Activated CD8-positive, alpha-beta T cell treated with anti-CD3 and anti-CD28 coated beads, Interleukin-2, amount 10 ng/mL, durations not matched to agents 7 days and 5 days (primary cell): ENCODE data around the gene LASP1NB.
A peak's percentile ranks its signal among the peaks of the same experiment; 100 is the strongest.
"Not testable (repeated sequence)": the region's sequence is repeated elsewhere in the genome, so short reads cannot be mapped to it uniquely, and the experiment has no call there.

ENCODE experiments used
- ATAC-seq: fragments of 150-1000 bp; cut with Tn5 transposase; one replicate; pipeline ENCODE4 v1.10.0; 2021; ENCODE audit warnings: moderate library complexity
- CTCF ChIA-PET: fragments of 350-600 bp; sonication (Branson Sonifier 250); formaldehyde crosslinking; loops from one replicate; lab custom pipeline; 2021; ENCODE audit warnings: antibody characterized with exemption; lab: Charles Lee
- POLR2A ChIA-PET: fragments of 350-600 bp; sonication (Branson Sonifier 250); formaldehyde crosslinking; loops from one replicate; lab custom pipeline; 2021; ENCODE audit warnings: antibody characterized with exemption; lab: Charles Lee
- DNase-seq: peaks from one replicate; pipeline ENCODE4 v3.0.0-alpha.2; 2020
- H3K27ac Mint-ChIP-seq: one replicate; pipeline ENCODE4 v1.8.0; 2021; ENCODE audit warnings: mild to moderate bottlenecking, mixed read lengths
- H3K27me3 Mint-ChIP-seq: one replicate; pipeline ENCODE4 v1.8.0; 2021; ENCODE audit warnings: low read depth, mixed read lengths
- H3K36me3 Mint-ChIP-seq: one replicate; pipeline ENCODE4 v1.8.0; 2021; ENCODE audit warnings: low read depth, mixed read lengths
- H3K4me1 Mint-ChIP-seq: one replicate; pipeline ENCODE4 v1.8.0; 2021; ENCODE audit warnings: low read depth, mixed read lengths
- H3K4me3 Mint-ChIP-seq: one replicate; pipeline ENCODE4 v1.8.0; 2021; ENCODE audit warnings: mild to moderate bottlenecking, mixed read lengths
- H3K9me3 Mint-ChIP-seq: one replicate; pipeline ENCODE4 v1.8.0; 2022; ENCODE audit warnings: mixed read lengths; ENCODE audit not compliant: insufficient read depth

LASP1NB gene

GRCh38 chr17:38906460-38907228 lies 18.8 kb upstream of the LASP1NB start:
- ChIA-PET POLR2A (interaction anchor here (1.1 to 1.4 kb wide), 3 partner anchors 12 to 35 kb away, joined by 3 to 5 read pairs (median 3); no protein-coding TSS in a partner anchor), CTCF (interaction anchor here (0.6 to 2.6 kb wide), 6 partner anchors 9 to 328 kb away, joined by 3 to 13 read pairs (median 4); partner anchors contain the start of gene LASP1NB)
- Mint-ChIP-seq H3K27me3 (no peaks in the 10 kb centered on the region), H3K27ac (peak overlapping the region; percentile 55), H3K4me3 (no peak overlapping the region), H3K4me1 (peaks cover 25% of the 10 kb centered on the region), H3K9me3 (no peaks in the 10 kb centered on the region), H3K36me3 (peaks cover 62% of the 10 kb centered on the region)
- ATAC-seq, result no peak
- no peak for DNase-seq

DNA sequence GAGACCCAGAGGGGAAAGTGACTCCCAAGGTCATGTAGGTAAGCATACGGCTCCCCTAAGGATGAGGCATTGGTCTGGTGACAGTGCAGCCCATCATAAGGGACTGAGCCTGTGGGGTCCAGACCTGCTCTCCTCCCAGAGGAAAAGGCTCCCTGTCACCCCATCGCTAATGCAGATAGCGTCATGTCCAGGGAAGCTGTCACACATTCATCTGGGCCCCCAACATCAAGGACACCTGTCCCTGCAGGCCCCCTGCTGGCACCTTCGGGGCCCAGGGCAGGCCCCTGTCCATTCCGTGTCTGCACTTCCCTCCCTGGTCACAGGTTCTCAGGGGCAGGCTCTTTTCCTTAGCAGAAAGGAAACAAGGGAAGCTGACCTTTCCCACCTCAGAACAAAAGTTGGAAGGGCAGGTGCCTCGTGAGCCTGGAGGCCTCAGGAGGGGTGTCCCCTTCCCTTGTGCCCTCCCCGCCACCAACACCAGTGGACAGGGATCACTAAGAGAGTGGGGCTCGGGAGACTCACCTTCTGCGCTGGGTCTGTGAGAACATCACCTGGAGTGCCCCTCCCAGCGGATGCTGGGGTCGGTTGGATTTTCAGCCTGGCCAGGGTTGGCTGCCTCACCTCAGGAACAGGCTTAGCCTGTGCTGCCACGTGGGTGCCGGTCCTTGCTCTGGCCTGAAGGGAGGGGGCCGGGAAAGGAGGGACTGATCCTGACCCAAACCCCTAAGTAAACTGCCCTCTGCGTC lies 17.3 kb upstream of the LASP1NB start:
- POLR2A ChIA-PET, result interaction anchor here (0.9 to 1.4 kb wide), 5 partner anchors 14 to 54 kb away, joined by 3 to 5 read pairs (median 3); partner anchors contain the start of genes LASP1NB and RPL23
- no peaks in the 10 kb centered on the region for H3K9me3 Mint-ChIP-seq
- peaks cover 58% of the 10 kb centered on the region for H3K36me3 Mint-ChIP-seq
- H3K27ac Mint-ChIP-seq, result peak overlapping the region; percentile 34
- DNase-seq (no peak), ATAC-seq (no peak)
- peaks cover 26% of the 10 kb centered on the region for H3K4me1 Mint-ChIP-seq
- CTCF ChIA-PET, result interaction anchor here (0.9 to 2.6 kb wide), 4 partner anchors 10 to 75 kb away, joined by 3 to 13 read pairs (median 4); partner anchors contain the start of gene LASP1NB
- no peak overlapping the region for H3K4me3 Mint-ChIP-seq
- no peaks in the 10 kb centered on the region for H3K27me3 Mint-ChIP-seq

DNA sequence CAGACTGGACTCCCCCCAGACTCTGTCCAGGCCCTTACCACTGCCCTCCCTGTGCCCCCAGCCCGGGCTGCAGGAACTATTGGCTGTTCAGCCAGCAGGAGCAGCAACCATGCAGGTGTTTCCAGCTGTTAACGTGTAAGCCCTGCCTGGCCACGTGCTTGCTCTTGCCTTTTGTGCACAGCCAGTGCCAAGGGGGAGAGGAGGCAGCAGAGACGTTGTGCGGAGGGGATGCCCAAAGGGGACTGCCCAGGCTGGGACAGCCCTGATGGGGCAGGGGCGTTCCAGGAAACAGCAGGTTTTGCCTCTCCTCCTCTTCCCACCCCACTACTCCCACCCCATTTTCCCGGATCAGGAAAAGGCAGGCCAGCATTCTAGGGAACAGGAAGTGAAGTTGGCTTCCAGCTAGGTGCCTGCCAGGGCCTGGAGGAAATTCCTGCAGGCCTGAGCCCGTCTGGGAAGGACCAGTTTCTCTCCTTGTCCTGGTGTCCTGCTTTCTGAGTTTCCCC lies 16.7 kb upstream of the LASP1NB start:
- no peak for DNase-seq
- Mint-ChIP-seq H3K27me3 (no peaks in the 10 kb centered on the region), H3K27ac (peak overlapping the region; percentile 34), H3K4me3 (no peak overlapping the region), H3K9me3 (no peaks in the 10 kb centered on the region), H3K4me1 (peaks cover 30% of the 10 kb centered on the region), H3K36me3 (peaks cover 57% of the 10 kb centered on the region)
- ATAC-seq, result no peak
- ChIA-PET CTCF (no interaction called here), POLR2A (no interaction called here)

GRCh38 chr17:38910325-38910724 lies 15.1 kb upstream of the LASP1NB start:
- Mint-ChIP-seq H3K27me3 (no peaks in the 10 kb centered on the region), H3K36me3 (peaks cover 53% of the 10 kb centered on the region), H3K4me1 (peaks cover 34% of the 10 kb centered on the region), H3K4me3 (no peak overlapping the region), H3K27ac (no peak overlapping the region), H3K9me3 (no peaks in the 10 kb centered on the region)
- DNase-seq (no peak), ATAC-seq (no peak)
- POLR2A ChIA-PET, result interaction anchor here (0.7 to 1.6 kb wide), 3 partner anchors 19 to 80 kb away, joined by 3 to 4 read pairs (median 3); no protein-coding TSS in a partner anchor
- CTCF ChIA-PET, result no interaction called here

DNA sequence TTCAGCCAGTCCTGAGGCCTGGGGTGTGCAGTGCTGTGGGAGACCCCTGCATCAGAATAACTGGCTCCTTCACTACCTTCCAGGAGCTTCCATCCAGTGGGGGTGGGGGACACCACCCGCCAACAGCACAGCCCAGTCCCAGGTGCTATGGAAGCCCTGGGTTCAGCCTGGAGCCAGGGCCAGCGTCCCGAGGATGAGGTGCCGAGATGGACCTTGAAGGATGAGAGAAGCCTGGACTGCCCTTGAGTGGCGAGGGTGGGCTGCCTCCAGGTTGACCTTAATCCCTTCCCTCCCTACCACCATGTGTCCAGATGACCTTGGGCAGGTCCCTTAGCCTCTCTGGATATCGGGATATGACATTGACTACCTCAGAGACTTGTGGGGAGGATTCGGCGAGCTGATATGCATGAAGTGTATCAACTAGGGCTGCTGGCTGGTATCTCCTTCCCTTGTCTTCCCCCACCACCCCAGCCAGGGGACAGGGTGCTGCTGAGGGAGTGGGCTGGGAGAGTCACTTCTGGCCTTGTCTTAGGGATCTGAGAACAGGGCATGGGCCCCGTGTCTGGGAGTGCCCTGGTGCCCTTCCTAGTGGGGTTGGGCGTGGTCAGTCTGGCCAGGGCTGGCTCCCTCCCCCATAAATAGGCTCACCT lies 14.2 kb upstream of the LASP1NB start:
- Mint-ChIP-seq H3K27me3 (no peaks in the 10 kb centered on the region), H3K36me3 (peaks cover 50% of the 10 kb centered on the region), H3K9me3 (no peaks in the 10 kb centered on the region), H3K4me1 (peaks cover 32% of the 10 kb centered on the region), H3K4me3 (no peak overlapping the region), H3K27ac (peak overlapping the region; percentile 12)
- POLR2A ChIA-PET, result interaction anchor here (0.7 to 1.6 kb wide), 2 partner anchors 20 to 40 kb away, joined by 3 to 4 read pairs; no protein-coding TSS in a partner anchor
- CTCF ChIA-PET, result no interaction called here
- DNase-seq, result no peak
- ATAC-seq, result no peak

DNA sequence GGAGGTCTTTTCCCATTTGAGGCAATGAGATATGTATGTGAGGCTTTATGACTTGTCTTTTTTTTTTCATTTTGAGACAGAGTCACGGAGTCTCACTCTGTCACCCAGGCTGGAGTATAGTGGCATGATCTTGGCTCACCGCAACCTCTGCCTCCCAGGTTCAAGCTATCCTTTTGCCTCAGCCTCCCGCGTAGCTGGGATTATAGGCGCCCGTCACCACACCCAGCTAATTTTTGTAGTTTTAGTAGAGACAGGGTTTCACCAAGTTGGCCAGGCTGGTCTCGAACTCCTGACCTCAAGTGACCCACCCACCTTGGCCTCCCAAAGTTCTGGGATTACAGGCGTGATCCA lies 13.7 kb upstream of the LASP1NB start:
- DNase-seq, H3K9me3 Mint-ChIP-seq, H3K4me3 Mint-ChIP-seq, ATAC-seq, H3K27ac Mint-ChIP-seq, CTCF ChIA-PET, H3K27me3 Mint-ChIP-seq: not testable (repeated sequence)
- Mint-ChIP-seq H3K36me3 (peaks cover 51% of the 10 kb centered on the region), H3K4me1 (peaks cover 32% of the 10 kb centered on the region)
- POLR2A ChIA-PET, result interaction anchor here (1.6 kb wide), 1 partner anchor 40 kb away, joined by 4 read pairs; no protein-coding TSS in a partner anchor

DNA sequence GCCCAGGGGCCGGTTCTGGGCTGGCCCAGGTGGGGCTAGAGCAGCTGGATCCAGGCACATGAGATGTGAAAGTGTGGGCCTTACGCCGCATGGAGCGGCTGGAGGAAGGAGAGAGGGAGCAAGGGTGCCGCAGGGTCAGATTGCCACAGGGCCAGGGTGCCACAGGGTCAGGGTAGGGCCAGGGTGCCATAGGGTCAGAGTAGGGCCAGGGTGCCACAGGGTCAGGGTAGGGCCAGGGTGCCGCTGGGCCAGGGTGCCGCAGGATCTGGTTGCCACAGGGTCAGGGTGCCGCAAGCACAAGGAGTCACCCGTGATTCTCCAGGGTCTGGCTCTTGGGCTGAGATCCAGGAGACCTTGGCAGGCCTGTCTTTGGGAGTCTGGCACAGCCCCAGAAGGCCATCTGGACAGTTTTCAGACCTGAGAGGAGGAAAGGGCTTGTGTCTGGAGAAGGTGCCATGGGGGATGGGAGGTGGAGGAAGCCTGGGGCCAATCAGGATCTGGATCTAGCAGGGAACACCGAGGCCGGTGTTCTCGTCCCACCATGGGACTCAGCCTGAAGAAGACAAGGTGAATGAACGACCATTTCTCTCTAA lies 13.1 kb upstream of the LASP1NB start:
- ATAC-seq (no peak), DNase-seq (no peak)
- H3K4me3 Mint-ChIP-seq, result no peak overlapping the region
- no peaks in the 10 kb centered on the region for H3K9me3 Mint-ChIP-seq
- H3K27me3 Mint-ChIP-seq, result no peaks in the 10 kb centered on the region
- POLR2A ChIA-PET, result no interaction called here
- H3K27ac Mint-ChIP-seq, result peak overlapping the region; percentile 69
- peaks cover 34% of the 10 kb centered on the region for H3K4me1 Mint-ChIP-seq
- CTCF ChIA-PET, result no interaction called here
- H3K36me3 Mint-ChIP-seq, result peaks cover 54% of the 10 kb centered on the region

DNA sequence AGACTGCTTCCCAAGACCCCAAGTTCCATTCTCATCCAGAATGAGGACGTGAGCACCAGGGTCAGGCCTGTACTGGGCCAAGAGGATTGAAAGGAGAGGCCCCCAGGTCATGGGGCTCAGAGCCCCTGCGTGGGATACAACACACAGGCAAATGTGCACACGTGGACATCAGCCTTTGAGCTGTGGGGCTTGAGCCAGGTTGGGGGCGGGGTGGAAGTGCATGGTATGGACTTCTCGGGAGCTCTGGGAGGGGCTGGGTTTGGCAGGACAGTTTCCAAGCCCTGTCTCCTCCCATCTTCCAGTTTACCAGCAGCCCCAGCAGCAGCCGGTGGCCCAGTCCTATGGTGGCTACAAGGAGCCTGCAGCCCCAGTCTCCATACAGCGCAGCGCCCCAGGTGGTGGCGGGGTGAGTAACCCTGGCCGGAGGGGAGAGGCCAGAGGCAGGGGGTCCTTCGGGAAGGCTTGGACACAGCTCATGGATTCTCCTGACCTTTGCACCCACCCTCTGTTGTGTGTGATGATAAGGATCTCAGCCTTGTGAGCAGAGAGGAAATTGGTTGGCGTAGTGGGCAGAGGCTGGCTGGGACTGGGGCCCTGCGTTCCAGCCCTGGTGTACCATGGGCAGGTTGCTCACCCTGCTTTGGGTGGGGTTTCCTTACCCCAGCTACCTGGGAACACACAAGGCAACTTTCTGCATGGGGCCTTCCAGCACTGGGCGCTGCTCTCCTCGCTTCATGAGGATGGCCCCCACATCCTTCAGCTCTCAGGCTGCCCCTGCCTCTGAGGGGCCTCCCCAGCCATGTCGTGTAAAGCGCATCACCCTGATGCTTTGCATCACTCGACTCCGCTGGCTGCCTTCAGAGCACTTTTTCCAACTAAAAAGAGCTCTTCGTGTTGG lies 10.4 kb upstream of the LASP1NB start:
- ChIA-PET CTCF (interaction anchor here (0.8 to 1.3 kb wide), 4 partner anchors 9 to 23 kb away, joined by 3 to 5 read pairs (median 3); partner anchors contain the start of gene LASP1NB), POLR2A (interaction anchor here (2.2 kb wide), 1 partner anchor 61 kb away, joined by 8 read pairs; the partner anchor contains the start of gene RPL23)
- Mint-ChIP-seq H3K4me1 (peaks cover 36% of the 10 kb centered on the region), H3K9me3 (no peaks in the 10 kb centered on the region), H3K4me3 (no peak overlapping the region), H3K27me3 (no peaks in the 10 kb centered on the region), H3K27ac (peak overlapping the region; percentile 33), H3K36me3 (peaks cover 60% of the 10 kb centered on the region)
- ATAC-seq, result no peak
- DNase-seq, result no peak

- Mint-ChIP-seq H3K9me3 (no peaks in the 10 kb centered on the region), H3K4me3 (no peak overlapping the region), H3K4me1 (peaks cover 40% of the 10 kb centered on the region), H3K36me3 (peaks cover 60% of the 10 kb centered on the region), H3K27me3 (no peaks in the 10 kb centered on the region), H3K27ac (peak overlapping the region; percentile 66)
- ATAC-seq, result no peak
- POLR2A ChIA-PET, result interaction anchor here (2.2 kb wide), 1 partner anchor 62 kb away, joined by 8 read pairs; the partner anchor contains the start of gene RPL23
- no peak for DNase-seq
- CTCF ChIA-PET, result interaction anchor here (1.0 to 1.3 kb wide), 4 partner anchors 8 to 67 kb away, joined by 3 to 5 read pairs (median 3); partner anchors contain the start of gene LASP1NB
These were observed 9.8 kb upstream of the LASP1NB start for GRCh38 chr17:38915639-38915995.

DNA sequence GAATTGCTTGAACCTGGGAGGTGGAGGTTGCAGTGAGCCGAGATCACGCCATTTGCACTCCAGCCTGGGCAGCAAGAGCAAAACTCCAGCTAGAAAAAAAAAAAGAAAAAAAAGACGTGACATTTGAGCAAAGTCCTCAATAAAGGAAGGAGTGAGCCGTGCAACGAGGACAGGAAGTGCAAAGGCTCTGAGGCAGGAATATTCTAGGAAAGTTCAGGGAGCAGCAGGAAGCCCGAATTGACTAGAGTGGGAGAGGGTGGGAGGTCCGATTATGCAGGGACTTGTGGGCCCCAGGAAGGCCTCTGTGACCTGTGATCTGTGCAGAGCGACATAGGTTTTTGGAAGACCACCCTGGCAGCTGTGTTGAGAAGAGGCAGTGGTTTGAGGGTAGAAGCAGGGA lies 8.6 kb upstream of the LASP1NB start:
- no peak for DNase-seq
- Mint-ChIP-seq H3K9me3 (no peaks in the 10 kb centered on the region), H3K4me3 (no peak overlapping the region), H3K27ac (peak overlapping the region; percentile 71), H3K27me3 (no peaks in the 10 kb centered on the region), H3K36me3 (peaks cover 62% of the 10 kb centered on the region), H3K4me1 (peaks cover 43% of the 10 kb centered on the region)
- ChIA-PET CTCF (interaction anchor here (0.7 to 1.3 kb wide), 3 partner anchors 9 to 31 kb away, joined by 4 read pairs; partner anchors contain the start of gene LASP1NB), POLR2A (interaction anchor here (1.5 kb wide), 1 partner anchor 44 kb away, joined by 4 read pairs; no protein-coding TSS in a partner anchor)
- no peak for ATAC-seq
